ENCODE data around the gene CIROP. TPM values are rescaled to one million over a fixed set of nuclear protein-coding genes. Genes with fewer than 3 reads are reported as not detected.

Gene CIROP
- total RNA-seq, 2 donors from 2014 or later, result 0.64 to 1.4 TPM

- Mint-ChIP-seq H3K4me3 (peak overlapping the region; percentile 90), H3K9me3 (no peaks in the 10 kb centered on the region), H3K36me3 (ENCODE audit: low read depth) (peaks cover 59% of the 10 kb centered on the region), H3K4me1 (peaks cover 59% of the 10 kb centered on the region), H3K27me3 (ENCODE audit: insufficient read depth) (no peaks in the 10 kb centered on the region), H3K27ac (peak overlapping the region; percentile 97)
- H3K36me3 ChIP-seq (ENCODE audit: control insufficient read depth, insufficient read depth, low read length), result peaks cover 67% of the 10 kb centered on the region
- H3K27me3 ChIP-seq (ENCODE audit: control insufficient read depth, insufficient read depth, low read length, poor library complexity, severe bottlenecking), result no peaks in the 10 kb centered on the region
- peak overlapping the region; percentile 90 for H3K4me3 ChIP-seq (ENCODE audit: low read length)
- DNase-seq, result peak; percentile 80
- H3K27ac ChIP-seq (ENCODE audit: low read depth, low read length), result peak overlapping the region; percentile 63
- peaks cover 42% of the 10 kb centered on the region for H3K4me1 ChIP-seq (ENCODE audit: control insufficient read depth, insufficient read depth, low read length)
- no peak for TF ChIP-seq CTCF (conservative IDR thresholded peaks at IDR 0.05)
- no peaks in the 10 kb centered on the region for H3K9me3 ChIP-seq (ENCODE audit: control insufficient read depth, low read length)
- H3K9ac ChIP-seq (ENCODE audit: extremely low read depth, low read length, poor library complexity, severe bottlenecking), result no peak overlapping the region
- 66 to 89% methylated on average over 3 to 5 of the region's 5 CpGs for WGBS, 2 experiments (ENCODE audit: insufficient coverage in 1 of 2, insufficient read length in 1 of 2)
Measured at GRCh38 chr14:23071921-23072539, 32.8 kb downstream of the CIROP start.

DNA sequence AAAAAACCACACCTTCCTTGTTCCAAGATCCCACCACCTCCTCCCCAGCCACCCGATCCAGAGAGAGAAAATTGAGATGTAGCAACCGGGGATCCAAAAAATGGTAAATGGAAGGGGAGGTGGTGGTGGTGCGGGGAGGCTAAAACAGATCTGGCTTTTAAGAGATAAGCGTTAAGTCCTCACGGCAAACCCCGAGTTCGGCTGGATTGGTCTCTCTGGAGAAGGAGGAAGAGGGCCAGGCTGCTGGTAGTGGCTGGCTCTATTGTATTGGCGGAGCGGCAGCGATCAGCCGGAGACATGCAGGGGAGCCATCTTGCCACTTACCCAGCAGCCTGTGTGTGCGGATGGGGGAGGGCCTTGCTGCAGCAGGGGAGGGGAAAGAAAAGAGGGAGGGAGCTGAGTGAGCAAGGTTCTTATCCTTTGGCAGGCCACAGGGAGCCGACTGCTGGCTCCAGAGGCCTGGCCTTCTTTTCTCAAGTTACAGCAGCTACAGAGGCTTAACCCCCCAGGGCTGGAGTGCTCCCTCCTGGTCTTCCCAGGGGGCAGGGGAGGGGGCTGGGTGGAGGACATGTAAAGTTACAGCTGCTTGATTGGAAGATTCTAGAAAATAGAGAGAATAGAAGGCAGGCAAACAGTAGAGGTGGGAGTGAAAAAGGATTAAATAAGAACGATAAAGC lies 33.4 kb downstream of the CIROP start:
- Histone ChIP-seq H3K27me3 (ENCODE audit: control insufficient read depth, insufficient read depth, low read length, poor library complexity, severe bottlenecking) (no peaks in the 10 kb centered on the region), H3K9me3 (ENCODE audit: control insufficient read depth, low read length) (no peaks in the 10 kb centered on the region), H3K4me1 (ENCODE audit: control insufficient read depth, insufficient read depth, low read length) (peaks cover 39% of the 10 kb centered on the region), H3K27ac (ENCODE audit: low read depth, low read length) (peak overlapping the region; percentile 63), H3K4me3 (ENCODE audit: low read length) (peak overlapping the region; percentile 90), H3K36me3 (ENCODE audit: control insufficient read depth, insufficient read depth, low read length) (peaks cover 67% of the 10 kb centered on the region), H3K9ac (ENCODE audit: extremely low read depth, low read length, poor library complexity, severe bottlenecking) (peak overlapping the region; percentile 88)
- Mint-ChIP-seq H3K27me3 (ENCODE audit: insufficient read depth) (no peaks in the 10 kb centered on the region), H3K9me3 (no peaks in the 10 kb centered on the region), H3K27ac (peak overlapping the region; percentile 97), H3K4me1 (peaks cover 57% of the 10 kb centered on the region), H3K36me3 (ENCODE audit: low read depth) (peaks cover 64% of the 10 kb centered on the region), H3K4me3 (peak overlapping the region; percentile 90)
- DNase-seq, result peak; percentile 94
- TF ChIP-seq CTCF (conservative IDR thresholded peaks at IDR 0.05), result no peak
- WGBS, 2 experiments (ENCODE audit: insufficient coverage in 1 of 2, insufficient read length in 1 of 2), result 2% methylated on average over 7 to 14 of the region's 14 CpGs

GRCh38 chr14:23070262-23071129 lies 34.3 kb downstream of the CIROP start:
- Mint-ChIP-seq H3K9me3 (no peaks in the 10 kb centered on the region), H3K27ac (peak overlapping the region; percentile 97), H3K36me3 (ENCODE audit: low read depth) (peaks cover 66% of the 10 kb centered on the region), H3K4me1 (peaks cover 58% of the 10 kb centered on the region), H3K27me3 (ENCODE audit: insufficient read depth) (no peaks in the 10 kb centered on the region), H3K4me3 (peak overlapping the region; percentile 90)
- TF ChIP-seq CTCF (conservative IDR thresholded peaks at IDR 0.05), result no peak
- Histone ChIP-seq H3K4me1 (ENCODE audit: control insufficient read depth, insufficient read depth, low read length) (peaks cover 34% of the 10 kb centered on the region), H3K36me3 (ENCODE audit: control insufficient read depth, insufficient read depth, low read length) (peaks cover 67% of the 10 kb centered on the region), H3K4me3 (ENCODE audit: low read length) (peak overlapping the region; percentile 90), H3K27me3 (ENCODE audit: control insufficient read depth, insufficient read depth, low read length, poor library complexity, severe bottlenecking) (no peaks in the 10 kb centered on the region), H3K9ac (ENCODE audit: extremely low read depth, low read length, poor library complexity, severe bottlenecking) (peak overlapping the region; percentile 88), H3K9me3 (ENCODE audit: control insufficient read depth, low read length) (no peaks in the 10 kb centered on the region), H3K27ac (ENCODE audit: low read depth, low read length) (peak overlapping the region; percentile 59)
- peak; percentile 53 for DNase-seq
- WGBS, 2 experiments (ENCODE audit: insufficient coverage in 1 of 2, insufficient read length in 1 of 2), result 7 to 9% methylated on average over 6 to 10 of the region's 10 CpGs

Measured in endodermal cell (in vitro differentiated cells).